Hepatocyte (in vitro differentiated cells): ENCODE data around the gene PLD1. TPM values are rescaled to one million over a fixed set of nuclear protein-coding genes. Genes with fewer than 3 reads are reported as not detected.

Experiments used
- DNase-seq: peaks from one replicate; pipeline ENCODE4 v3.0.0-alpha.2; 2016; ENCODE audit warnings: low spot score
- H2AFZ ChIP-seq: fragments of 200-600 bp; sonication (generic); 2 replicates; pipeline ENCODE4 v1.6.0; 2016; ENCODE audit warnings: antibody characterized with exemption, mild to moderate bottlenecking
- H3K27ac ChIP-seq: fragments of 200-600 bp; sonication (generic); 2 replicates; pipeline ENCODE4 v1.5.1; 2016; ENCODE audit warnings: mild to moderate bottlenecking
- H3K27me3 ChIP-seq: fragments of 200-600 bp; sonication (generic); 2 replicates; pipeline ENCODE4 v1.6.1; 2016
- H3K36me3 ChIP-seq: fragments of 200-600 bp; sonication (generic); replicated peaks from 2 replicates; pipeline ENCODE4 v1.5.1; 2016; ENCODE audit warnings: low read depth; ENCODE audit not compliant: insufficient read depth
- H3K4me1 ChIP-seq: fragments of 200-600 bp; sonication (generic); 2 replicates; pipeline ENCODE4 v1.5.1; 2016; ENCODE audit warnings: mild to moderate bottlenecking, moderate library complexity; ENCODE audit not compliant: insufficient read depth
- H3K4me2 ChIP-seq: fragments of 200-600 bp; sonication (generic); 2 replicates; pipeline ENCODE4 v1.6.0; 2016
- H3K4me3 ChIP-seq: fragments of 200-600 bp; sonication (generic); 2 replicates; pipeline ENCODE4 v1.5.1; 2016; ENCODE audit warnings: mild to moderate bottlenecking
- H3K79me2 ChIP-seq: fragments of 200-600 bp; sonication (generic); 2 replicates; pipeline ENCODE4 v1.6.0; 2017; ENCODE audit warnings: mild to moderate bottlenecking
- H3K9me2 ChIP-seq: fragments of 200-600 bp; sonication (generic); replicated peaks from 2 replicates; pipeline ENCODE4 v1.6.0; 2017; ENCODE audit warnings: mild to moderate bottlenecking; ENCODE audit not compliant: insufficient read depth
- H3K9me3 ChIP-seq: fragments of 200-600 bp; sonication (generic); 2 replicates; pipeline ENCODE4 v1.5.1; 2016; ENCODE audit warnings: low read depth, mild to moderate bottlenecking
- H4K20me1 ChIP-seq: fragments of 200-600 bp; sonication (generic); 2 replicates; pipeline ENCODE4 v1.6.0; 2016; ENCODE audit warnings: mild to moderate bottlenecking; ENCODE audit not compliant: insufficient read depth, poor library complexity, severe bottlenecking
- CTCF ChIP-seq: fragments of 200-600 bp; sonication (generic); IDR thresholded peaks from 2 replicates; pipeline ENCODE4 v1.5.1; 2016; ENCODE audit warnings: antibody characterized with exemption, mild to moderate bottlenecking; ENCODE audit not compliant: poor library complexity
- EZH2 ChIP-seq: fragments of 200-600 bp; sonication (generic); IDR thresholded peaks from 2 replicates; pipeline ENCODE4 v1.6.1; 2016; ENCODE audit warnings: antibody characterized with exemption, mild to moderate bottlenecking, borderline replicate concordance
- EZH2phosphoT487 ChIP-seq: fragments of 200-600 bp; sonication (generic); IDR thresholded peaks from one replicate; pipeline ENCODE4 v1.6.1; 2018; ENCODE audit warnings: antibody characterized with exemption, mild to moderate bottlenecking, low read depth, moderate library complexity; ENCODE audit not compliant: unreplicated experiment, severe bottlenecking
- WGBS: methylation state at CpG from one replicate; pipeline ENCODE4 v1.1.6; 2016; ENCODE audit warnings: low lambda C conversion rate; ENCODE audit errors: missing lambda C conversion rate; 5-methylcytosine and 5-hydroxymethylcytosine counted together
- polyA plus RNA-seq: library from polyadenylated mRNA; unstranded; fragments of >200 nt; fragmentation: Nextera tagmentation; extraction: Ambion mirVana; gene quantifications from 2 replicates; pipeline ENCODE4 v1.2.1, GENCODE V29; 2016
- total RNA-seq: library from RNA; depleted of rRNA; stranded (reverse); fragments of >200 nt; gene quantifications from 2 replicates; pipeline ENCODE4 v1.2.3, GENCODE V29; 2014

The PLD1 gene
- total and polyA plus RNA-seq, 2 experiments from 2014 or later: 29.4 to 71.1 TPM

GRCh38 chr3:171847595-171848259 is 37.4 kb upstream of the PLD1 start:
- H3K9me3 ChIP-seq: no peaks in the 10 kb centered on the region
- H3K36me3 ChIP-seq: no peaks in the 10 kb centered on the region
- H3K4me1 ChIP-seq: peaks cover 12% of the 10 kb centered on the region
- 63% methylated on average over 3 of the region's 3 CpGs for WGBS
- DNase-seq: no peak
- no peak for TF ChIP-seq CTCF
- TF ChIP-seq EZH2phosphoT487: no peak
- no peak for TF ChIP-seq EZH2
- no peak overlapping the region for H3K27ac ChIP-seq
- H3K79me2 ChIP-seq: no peaks in the 10 kb centered on the region
- no peaks in the 10 kb centered on the region for H4K20me1 ChIP-seq
- no peak overlapping the region for H3K4me2 ChIP-seq
- no peaks in the 10 kb centered on the region for H3K9me2 ChIP-seq
- no peaks in the 10 kb centered on the region for H3K27me3 ChIP-seq
- no peak overlapping the region for H3K4me3 ChIP-seq
- no peak overlapping the region for H2AFZ ChIP-seq

- Histone ChIP-seq H3K27me3 (no peaks in the 10 kb centered on the region), H3K27ac (no peak overlapping the region), H3K36me3 (no peaks in the 10 kb centered on the region), H4K20me1 (no peaks in the 10 kb centered on the region), H3K9me2 (no peaks in the 10 kb centered on the region), H3K9me3 (no peaks in the 10 kb centered on the region), H3K4me2 (no peak overlapping the region), H3K79me2 (no peaks in the 10 kb centered on the region), H3K4me3 (no peak overlapping the region), H2AFZ (no peak overlapping the region), H3K4me1 (peaks cover 12% of the 10 kb centered on the region)
- 97% methylated on average over 6 of the region's 6 CpGs for WGBS
- TF ChIP-seq EZH2phosphoT487 (no peak), CTCF (no peak), EZH2 (no peak)
- no peak for DNase-seq
Observed at GRCh38 chr3:171847133-171847532, 36.9 kb upstream of the PLD1 start.

- Histone ChIP-seq H3K36me3 (no peaks in the 10 kb centered on the region), H3K4me1 (peaks cover 12% of the 10 kb centered on the region)
Observed at GRCh38 chr3:171846597-171846996, 36.3 kb upstream of the PLD1 start.

More at GRCh38 chr3:171846597-171846996, 36.3 kb upstream of the PLD1 start:
- H3K4me3 ChIP-seq: no peak overlapping the region
- H2AFZ ChIP-seq: no peak overlapping the region
- H3K9me2 ChIP-seq: no peaks in the 10 kb centered on the region
- DNase-seq: no peak
- no peaks in the 10 kb centered on the region for H3K79me2 ChIP-seq
- WGBS: 78% methylated on average over 2 of the region's 2 CpGs
- H3K9me3 ChIP-seq: no peaks in the 10 kb centered on the region
- no peaks in the 10 kb centered on the region for H3K27me3 ChIP-seq
- TF ChIP-seq CTCF: no peak
- TF ChIP-seq EZH2phosphoT487: no peak
- TF ChIP-seq EZH2: no peak
- H3K4me2 ChIP-seq: no peak overlapping the region
- no peaks in the 10 kb centered on the region for H4K20me1 ChIP-seq
- no peak overlapping the region for H3K27ac ChIP-seq
